Inflammatory macrophage (primary cell): Measurements from ENCODE around the gene NAA35.
"Not testable (repeated sequence)": the region's sequence is repeated elsewhere in the genome, so short reads cannot be mapped to it uniquely, and the experiment has no call there.

ENCODE experiments used
- DNase-seq, 2 donors: peaks; one replicate each; pipeline ENCODE4 v3.0.0-alpha.2; 2020 to 2022

Gene NAA35

DNA sequence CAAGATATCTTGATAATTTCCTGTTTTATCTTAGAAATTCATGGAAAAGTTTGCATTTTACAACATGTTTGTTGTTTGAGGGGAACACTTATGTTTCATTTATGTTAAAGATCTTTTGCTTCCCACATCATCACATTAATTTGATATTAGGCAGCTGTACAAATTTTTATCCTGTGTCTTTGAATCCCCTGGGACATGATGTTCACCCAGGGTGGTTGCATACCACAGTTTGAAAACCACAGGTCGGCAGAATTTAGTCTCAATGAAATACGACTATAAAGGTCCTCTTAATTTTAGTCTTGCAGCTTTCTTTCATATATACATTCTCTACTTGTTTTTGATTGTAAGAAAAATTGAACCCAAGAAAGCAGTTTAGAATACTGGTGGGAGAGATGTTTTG is 3.7 kb downstream of the NAA35 start:
- no peak for DNase-seq

DNA sequence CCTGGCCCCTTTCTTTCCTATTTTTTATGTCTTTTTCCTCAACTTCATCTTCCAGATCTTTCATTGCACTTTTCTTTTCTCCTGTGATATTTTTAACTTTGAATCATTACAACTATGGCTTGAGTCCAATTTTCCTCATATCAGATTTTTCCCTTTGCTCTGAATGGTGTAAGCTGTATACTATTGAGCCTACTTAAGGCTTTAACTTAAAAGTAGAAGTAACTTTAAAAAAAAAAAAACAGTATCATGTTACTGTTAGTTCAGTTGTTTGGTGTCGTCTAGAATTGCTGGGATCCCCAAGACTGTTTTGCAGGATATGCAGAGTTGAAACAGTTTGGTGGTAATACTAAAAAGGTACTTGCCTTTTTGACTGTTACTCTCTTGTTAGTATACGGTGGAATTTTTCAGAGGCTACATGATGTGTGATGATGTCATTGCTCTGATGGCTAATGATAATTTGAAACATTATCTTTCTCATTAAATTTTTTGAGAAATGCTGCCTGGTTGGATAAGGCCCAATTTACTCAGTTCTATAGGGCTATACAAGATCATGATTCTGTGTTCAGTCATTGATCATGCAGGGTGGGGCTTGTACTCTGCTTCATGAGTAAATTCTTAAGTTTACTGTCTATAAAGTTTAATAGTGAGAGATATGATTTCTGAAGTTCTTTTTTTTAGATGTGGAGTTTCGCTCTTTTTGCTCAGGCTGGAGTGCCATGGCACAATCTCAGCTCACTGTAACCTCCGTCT is 8.8 kb downstream of the NAA35 start:
- DNase-seq = no peak

DNA sequence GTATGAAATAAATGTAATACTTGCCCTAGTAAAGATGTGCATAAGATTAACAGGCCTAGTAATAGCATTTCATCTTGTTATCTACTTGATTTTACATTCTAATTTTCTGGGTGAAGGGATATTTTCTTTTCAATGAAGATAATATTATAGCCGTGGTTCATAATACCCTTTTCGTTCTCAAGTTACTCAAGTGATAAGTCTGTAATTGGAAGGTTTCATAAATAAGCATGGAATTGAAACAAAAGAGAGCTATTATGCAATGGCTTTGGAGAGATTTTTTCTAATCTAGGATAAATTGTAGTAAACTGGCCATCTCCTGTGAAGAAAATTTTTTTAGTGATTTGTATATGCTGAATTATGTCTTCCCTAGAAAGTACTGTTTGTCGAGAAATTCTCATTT is 19.0 kb downstream of the NAA35 start:
- DNase-seq = no peak

DNA sequence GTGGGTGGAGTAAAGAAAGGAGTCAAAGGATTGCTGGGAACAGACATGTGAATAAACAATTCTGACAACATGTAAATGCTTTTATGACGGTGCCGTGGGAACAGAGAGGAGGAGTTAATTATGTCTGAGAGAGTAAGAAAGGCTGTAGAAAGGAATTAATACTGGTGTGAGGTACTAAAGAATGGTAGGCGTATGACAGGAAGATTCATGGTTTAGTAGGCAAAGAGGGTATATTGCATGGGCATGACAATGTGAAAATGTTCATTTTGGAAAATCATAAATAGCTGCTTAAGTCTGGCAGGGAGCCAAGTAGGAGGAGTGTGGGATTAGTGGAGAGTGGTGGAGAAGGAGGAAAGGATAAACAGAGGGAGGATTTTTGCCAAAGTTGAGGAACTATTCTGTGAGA is 19.7 kb downstream of the NAA35 start:
- no peak for DNase-seq

DNA sequence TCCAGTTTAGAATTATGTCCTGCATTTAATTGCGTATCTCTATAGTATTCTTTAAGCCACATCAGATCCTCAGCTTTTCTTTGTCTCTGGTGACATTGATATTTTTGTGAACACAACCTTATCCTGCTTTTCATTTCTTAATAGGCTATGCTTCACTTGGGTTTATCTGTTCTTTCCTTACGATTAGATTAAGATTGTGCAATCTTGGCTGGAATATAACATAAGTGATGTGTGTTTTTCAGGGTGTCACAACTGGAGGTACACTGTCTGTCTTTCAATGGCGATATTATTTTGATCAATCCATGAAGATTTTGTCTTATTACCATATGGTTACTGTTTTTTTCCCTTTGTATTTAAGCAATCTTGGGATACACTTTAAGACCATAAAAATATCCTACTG is 23.6 kb downstream of the NAA35 start:
- DNase-seq = no peak

DNA sequence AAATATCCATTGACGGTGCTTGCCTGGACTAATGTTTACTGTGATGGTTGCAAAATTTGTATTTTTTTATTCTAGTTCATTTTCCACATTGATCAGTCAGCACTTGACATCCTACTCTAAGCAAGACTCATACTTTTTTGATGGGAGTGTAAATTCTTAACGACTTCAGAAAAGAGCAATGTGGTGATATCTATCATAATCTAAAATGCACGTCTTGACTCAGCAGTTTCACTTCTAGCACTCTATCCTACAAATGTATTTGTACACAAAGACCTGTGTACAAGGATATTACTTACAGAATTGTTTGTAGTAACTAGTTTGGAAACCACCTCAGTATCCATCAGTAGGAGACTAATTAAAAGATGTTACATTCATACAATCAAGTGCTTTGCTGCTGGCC is 24.0 kb downstream of the NAA35 start:
- no peak for DNase-seq

DNA sequence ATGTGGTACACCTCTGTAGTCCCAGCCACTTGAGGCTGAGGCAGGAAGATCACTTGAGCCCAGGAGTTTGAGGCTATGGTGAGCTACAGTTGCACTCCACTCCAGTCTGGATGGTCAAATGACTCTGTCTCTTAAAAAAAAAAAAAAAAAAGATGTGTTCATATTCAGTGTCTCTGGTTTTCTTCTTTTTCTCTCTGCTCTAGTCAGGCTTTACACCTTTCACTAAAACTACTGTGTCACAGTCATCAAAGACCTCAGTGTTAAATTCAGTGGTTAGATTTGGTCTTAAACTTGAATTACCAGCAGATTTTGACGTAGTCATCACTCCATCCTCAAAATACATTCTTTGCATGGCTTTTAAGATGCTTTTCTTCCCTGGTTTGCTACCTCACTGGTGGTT is 28.8 kb downstream of the NAA35 start:
- no peak for DNase-seq

DNA sequence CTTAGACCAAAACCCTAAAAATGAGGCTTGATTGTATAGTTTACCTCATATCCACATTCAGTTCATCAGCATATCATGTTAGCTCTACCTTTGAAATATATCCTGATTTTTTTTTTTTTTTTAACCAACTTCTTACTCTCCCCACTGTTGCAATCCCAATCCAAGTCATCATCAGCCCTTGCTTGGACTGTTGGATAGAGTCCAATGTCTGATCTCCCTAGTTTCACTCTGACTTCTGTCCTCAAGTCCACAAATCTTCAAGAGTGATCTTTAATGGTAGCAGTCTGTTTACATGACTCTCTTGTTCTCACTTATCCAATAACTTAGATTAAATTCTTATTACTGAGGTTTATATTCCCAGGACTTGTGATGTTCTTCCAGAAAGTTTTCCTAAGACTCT is 30.8 kb downstream of the NAA35 start:
- DNase-seq = no peak

DNA sequence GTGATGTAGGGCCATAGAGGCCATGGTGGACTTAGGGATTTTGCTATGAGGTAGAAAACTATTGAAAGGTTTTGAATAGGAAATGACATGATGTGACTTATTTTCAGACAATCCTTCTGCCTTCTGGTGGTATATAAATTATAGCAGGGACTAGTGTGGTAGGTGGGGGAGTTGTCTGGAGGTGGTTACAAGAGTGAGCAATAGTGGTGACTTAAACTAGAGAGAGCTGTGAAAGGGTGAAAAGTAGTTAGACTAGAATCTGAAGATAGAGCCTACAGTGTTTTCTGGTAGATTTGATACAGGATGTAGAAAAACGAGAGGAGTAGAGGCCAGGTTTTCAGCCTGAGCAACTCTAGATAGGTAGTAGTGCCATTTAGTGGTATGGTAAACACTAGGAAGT is 32.3 kb downstream of the NAA35 start:
- DNase-seq = no peak

DNA sequence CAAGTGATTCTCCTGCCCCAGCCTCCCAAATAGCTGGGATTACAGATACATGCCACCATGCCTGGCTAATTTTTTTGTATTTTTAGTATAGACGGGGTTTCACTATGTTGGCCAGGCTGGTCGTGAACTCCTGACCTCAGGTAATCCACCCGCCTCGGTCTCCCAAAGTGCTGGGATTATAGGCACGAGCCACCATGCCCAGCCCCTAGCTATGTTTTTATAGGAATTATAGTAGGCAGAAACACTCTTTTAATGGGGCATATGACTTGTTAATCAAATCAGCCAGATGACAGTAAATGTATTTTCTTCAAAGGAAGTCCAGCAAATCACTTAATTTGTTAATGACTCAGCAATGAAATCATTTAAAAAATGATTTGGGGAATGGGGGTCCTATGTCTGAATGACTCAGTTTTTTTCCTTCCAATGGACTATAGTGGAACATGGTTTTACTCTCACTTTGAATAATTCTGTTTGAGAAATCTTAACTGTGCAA is 33.2 kb downstream of the NAA35 start:
- not testable (repeated sequence) for DNase-seq

DNA sequence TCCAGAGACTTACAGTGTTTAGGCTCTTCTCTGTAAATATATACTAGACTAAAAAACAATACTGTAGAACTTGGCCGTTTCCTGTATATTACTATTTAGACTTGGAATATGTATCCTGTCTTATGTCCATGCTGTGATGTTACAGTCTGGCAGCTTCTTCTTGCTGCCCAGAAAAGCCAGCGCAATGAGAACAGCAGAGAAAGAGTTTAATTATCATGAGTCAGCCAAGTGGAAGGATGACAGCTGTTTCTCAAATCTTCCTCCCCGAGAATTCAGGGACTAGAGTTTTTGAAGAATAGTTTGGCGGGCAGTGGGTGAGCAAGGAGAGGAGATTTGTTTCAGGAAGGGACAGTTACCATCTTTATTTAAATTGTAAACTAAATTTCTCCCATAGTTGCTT is 37.5 kb downstream of the NAA35 start:
- no peak for DNase-seq

DNA sequence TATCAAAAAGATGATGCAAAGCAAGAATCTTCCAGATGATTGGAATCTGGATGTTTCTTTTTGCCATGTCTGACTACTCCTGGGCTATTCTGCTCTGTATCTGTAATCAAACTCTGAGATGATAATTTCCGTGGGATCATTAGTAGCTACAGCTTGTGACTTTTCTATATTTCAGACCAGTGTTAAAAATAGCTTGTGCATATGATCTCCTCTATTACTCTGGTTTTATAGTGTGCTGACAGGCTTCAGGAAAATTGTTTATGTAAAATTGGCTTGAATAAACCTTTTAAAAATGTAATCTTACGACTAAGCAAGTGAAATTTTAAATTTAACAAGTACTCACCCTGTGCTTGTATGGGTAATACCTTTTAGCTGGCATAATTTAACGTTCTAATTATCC is 40.4 kb downstream of the NAA35 start:
- DNase-seq = no peak

DNA sequence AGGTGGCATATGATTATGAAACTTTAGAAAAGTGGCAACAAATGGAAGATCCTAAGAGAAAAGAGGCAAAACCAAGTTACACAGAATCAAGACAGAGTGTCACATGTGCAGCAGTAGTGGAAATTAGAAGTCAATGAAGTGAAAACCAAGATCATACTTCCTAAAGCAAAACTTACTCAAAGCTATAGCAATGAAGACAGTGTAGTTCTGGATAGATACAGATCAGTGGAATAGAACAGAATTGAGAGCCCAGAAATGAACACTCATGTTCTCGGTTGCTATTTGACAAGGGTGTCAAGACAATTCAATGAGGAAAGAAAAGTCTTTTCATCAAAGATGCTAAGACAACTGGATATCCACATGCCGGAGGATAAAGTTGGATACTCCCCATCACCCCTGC is 43.5 kb downstream of the NAA35 start:
- DNase-seq = no peak

DNA sequence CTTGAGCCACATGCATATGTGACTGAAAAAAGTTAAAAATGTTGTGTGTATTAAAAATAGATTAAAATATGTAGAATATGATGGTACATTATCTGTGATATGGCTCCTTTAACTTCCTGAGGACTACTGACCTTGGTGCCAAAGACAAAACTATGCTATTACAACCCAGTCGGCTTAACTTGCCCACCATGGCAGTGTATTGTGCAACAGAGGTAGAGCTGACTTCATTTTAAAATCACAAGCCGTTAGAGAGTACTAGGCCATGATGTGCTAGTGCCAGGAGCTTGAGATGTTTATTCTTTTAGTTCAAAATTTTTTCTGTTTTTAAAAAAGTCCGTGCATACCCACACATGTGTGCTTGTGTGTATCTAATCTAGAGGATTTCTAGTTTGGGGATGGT is 46.3 kb downstream of the NAA35 start:
- no peak for DNase-seq

DNA sequence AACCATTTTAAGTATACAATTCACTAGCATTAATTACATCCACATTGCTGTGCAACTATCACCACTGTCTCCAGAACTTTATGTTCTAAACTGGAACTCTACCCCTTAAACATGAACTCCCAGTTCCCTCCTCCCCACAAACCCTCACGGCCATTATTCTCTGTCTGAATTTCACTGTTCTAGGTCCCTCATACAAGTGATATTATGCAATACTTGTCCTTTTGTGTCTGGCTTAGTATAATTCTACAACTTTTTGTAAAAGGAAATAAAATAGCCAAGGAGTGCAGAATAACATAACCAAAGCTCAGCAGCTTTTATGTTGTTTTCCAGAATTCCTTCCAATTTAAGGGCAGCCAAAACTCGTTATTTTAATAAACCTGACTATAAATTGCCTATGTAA is 53.2 kb downstream of the NAA35 start:
- DNase-seq = no peak

DNA sequence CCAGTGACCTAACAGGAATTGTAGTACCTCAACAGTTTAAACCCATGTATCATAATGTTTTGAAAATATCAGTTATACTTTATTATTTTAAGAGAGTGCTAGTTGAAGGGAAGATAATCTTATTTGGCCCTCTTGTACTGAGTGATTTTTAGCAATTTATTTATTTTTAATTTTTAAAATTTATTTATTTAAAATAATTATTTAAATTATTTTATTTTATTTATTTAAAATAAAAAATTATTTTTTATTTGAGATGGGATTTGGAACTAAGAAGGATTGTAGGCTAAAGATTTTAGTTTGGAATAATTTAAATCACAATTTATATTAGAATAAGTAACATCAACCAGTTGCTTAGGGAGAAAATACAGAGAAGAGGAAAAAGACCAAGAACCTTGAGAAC is 54.2 kb downstream of the NAA35 start:
- no peak for DNase-seq

DNA sequence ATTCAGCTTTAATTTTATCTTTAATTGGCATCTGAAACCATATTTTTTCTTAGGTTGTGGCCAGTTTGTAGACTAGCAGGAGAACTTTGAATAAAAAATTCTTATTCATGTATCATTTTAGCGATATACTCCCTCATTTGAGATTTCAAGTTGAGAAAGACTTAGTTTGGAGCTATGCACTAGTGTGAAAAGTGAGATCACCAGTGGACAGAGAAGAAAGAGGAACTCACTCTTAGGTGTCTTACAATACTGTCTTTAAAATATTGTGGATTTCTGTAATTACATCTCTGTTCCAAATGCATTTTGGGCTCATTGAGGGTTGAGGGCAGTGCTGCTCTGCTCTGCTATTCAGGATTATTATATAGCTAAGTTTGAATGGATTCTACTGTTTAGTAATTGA is 54.7 kb downstream of the NAA35 start:
- DNase-seq = peak; percentile 14 to 38

DNA sequence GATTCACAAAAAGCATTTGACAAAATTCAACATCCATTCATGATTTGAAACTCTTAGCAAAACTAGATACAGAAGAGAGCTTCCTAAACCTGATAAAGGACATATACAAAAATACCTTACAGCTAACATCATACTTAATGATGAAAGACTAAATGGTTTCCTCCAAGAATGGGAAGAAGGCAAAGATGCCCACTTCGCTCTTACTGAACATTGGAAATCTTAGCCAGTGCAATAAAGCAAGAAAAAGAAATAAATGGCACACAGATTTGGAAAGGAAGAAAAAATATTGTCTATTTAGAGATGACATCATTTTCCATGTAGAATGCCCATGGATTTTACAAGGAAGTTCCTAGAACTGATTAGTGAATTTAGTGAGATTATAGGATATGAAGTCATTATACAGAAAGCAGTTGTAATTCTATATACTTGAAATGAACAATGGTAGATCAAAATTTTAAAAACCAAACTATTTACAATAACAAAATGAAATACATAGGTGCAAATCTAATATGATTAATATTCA is 64.4 kb downstream of the NAA35 start:
- no peak for DNase-seq

DNA sequence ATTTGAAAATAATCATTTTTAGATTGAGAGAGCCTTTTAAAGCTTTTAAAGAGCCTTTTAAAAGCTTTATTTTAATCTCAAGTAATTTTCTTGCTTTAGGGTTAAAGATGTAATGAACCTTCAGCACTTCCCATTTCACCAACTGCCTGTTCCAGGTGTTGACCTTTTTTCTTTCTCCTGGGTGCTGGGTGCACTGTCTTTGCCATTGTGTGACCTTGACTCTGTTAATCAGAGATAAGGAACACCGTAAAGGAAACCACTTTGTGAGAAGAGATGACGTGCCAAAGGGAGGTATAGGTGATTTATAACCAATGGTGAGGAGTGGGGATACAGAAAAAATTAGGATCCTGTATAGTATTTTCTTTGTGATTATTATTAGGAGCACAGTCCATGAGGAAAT is 68.2 kb downstream of the NAA35 start:
- DNase-seq = no peak

DNA sequence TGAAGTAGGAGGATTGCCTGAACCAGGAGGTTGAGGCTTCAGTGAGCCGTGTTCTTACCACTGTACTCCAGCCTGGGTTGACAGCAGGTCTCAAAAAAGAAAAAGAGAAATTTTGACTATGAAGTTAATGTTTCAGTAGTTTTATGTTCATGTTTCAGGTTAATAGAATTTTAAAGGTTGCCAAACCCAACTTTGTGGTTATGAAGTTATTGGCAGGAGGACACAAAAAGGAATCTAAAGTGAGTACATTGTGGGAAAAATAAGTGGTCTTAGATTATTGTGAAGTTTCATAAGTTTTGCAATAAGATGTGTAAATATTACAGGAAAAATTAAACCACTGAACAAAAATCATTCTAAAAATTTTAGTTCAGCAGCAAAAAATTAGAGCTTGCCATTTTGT is 79.8 kb downstream of the NAA35 start:
- no peak for DNase-seq

DNA sequence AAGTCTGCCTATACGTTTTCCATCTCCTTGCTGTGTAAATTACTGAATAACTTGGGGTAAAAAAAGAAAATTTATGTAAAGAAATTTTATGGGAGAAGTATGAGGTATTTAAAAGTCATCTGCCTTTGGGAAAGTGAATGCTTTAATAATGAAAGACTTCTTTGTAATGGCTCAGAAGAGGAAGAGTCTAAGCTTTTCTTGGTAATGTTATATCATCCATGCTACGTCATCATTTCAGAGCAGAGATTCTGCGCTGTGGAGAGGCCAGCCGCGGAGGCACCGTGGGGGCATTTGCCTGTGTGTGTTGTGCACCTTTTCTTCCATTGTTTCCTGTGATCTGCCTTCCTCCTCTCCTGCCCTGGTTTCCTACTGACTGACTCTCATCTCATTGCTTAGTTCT is 80.2 kb downstream of the NAA35 start:
- no peak for DNase-seq

DNA sequence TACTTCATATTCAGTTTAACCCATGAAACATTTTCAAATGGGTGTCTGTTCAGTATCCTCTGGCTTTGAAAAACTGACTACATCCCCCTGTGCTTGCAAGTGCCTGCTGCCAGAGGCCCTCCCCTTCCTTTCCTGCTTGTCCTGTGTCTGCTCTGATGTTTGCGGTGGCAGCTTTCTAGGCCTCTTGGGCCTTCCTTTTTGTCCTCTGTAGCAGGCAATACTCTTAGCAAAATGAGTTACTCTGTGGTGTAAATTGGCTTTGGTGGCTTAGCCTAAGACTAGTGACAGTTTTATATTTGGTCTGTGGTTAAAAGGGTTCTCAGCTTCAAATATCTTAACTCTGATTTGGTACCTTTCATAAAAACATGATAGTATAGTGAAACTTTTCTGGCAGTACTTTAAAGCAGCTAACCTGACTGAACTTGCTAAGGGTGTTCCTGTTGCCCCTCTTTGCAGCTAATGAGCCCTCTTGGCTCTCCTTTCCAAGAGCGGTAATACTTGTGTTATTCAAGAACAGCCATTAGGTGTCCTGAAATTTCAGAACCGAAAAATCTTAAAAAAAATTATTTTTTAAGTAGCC is 81.8 kb downstream of the NAA35 start:
- no peak for DNase-seq

DNA sequence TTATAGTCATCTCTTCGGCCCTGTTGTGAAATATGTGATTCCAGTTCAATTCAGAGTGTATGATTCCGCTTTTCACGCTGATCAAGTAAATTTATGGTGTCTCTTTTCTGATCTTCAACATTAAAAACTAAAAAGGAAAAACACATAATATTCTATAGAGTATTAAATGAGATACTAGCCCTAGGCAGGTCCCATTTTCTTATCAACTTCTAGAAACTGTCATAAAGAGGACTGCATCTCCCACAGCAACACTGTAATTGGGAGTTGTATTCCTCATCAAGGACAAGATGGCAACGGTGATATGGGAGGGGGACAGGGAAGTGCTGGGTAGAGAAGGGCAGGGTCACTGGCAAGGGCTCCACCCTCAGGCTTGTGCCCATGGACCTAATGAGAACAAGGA is 86.8 kb downstream of the NAA35 start:
- no peak for DNase-seq
